HepG2 (cell line): ENCODE results near the gene NOP56. TPM values are rescaled to one million over a fixed set of nuclear protein-coding genes. Genes with fewer than 3 reads are reported as not detected.

ENCODE experiments used
- ASH2L ChIP-seq: fragments of 300-600, 200-600 bp; sonication (generic); IDR thresholded peaks from 2 replicates; pipeline ENCODE4 v1.7.0; 2017; ENCODE audit warnings: low read depth, mild to moderate bottlenecking, moderate library complexity, mixed read lengths, low read length; ENCODE audit not compliant: insufficient read length
- ELF1 ChIP-seq: sonication (generic); formaldehyde crosslinking; IDR thresholded peaks from 2 replicates; pipeline ENCODE4 v1.4.0; 2020; ENCODE audit warnings: missing genetic modification reagents
- HNF1A ChIP-seq, 2 experiments: sonication (generic) in 1 of 2; formaldehyde crosslinking in 1 of 2; IDR thresholded peaks; 2 replicates each; pipeline versions ENCODE4 v1.4.0 to v1.6.1; 2016 to 2020; ENCODE audit warnings: borderline replicate concordance in 1 of 2, low read depth in 1 of 2, mild to moderate bottlenecking in 1 of 2, missing genetic modification reagents in 1 of 2
- IKZF4 ChIP-seq: sonication (generic); formaldehyde crosslinking; IDR thresholded peaks from 2 replicates; pipeline ENCODE4 v1.5.1; 2020; ENCODE audit warnings: borderline replicate concordance, mild to moderate bottlenecking, low read depth, missing genetic modification reagents; ENCODE audit errors: not compliant biosample characterization
- NFIC ChIP-seq: IDR thresholded peaks from 2 replicates; pipeline ENCODE4 v1.6.1; 2012; ENCODE audit warnings: mild to moderate bottlenecking, low read length, inconsistent platforms
- PAF1 ChIP-seq: IDR thresholded peaks from 2 replicates; pipeline ENCODE4 v1.6.1; 2016; ENCODE audit warnings: missing genetic modification reagents, missing compliant biosample characterization
- PAX8 ChIP-seq: sonication (generic); formaldehyde crosslinking; IDR thresholded peaks from 2 replicates; pipeline ENCODE4 v1.8.0; 2022; ENCODE audit warnings: mild to moderate bottlenecking, missing genetic modification reagents, borderline replicate concordance
- POLR2AphosphoS2 ChIP-seq: IDR thresholded peaks from 2 replicates; pipeline ENCODE4 v1.6.1; 2011; ENCODE audit warnings: low read depth, low read length, improper control_type of control experiment
- SIN3A ChIP-seq: IDR thresholded peaks from 2 replicates; pipeline ENCODE4 v1.6.1; 2011; ENCODE audit warnings: low read depth, mild to moderate bottlenecking, control low read depth, low read length, borderline replicate concordance
- ZMAT3 ChIP-seq: sonication (generic); formaldehyde crosslinking; conservative IDR thresholded peaks from 2 replicates; pipeline ENCODE4 v1.7.0; 2021; ENCODE audit warnings: missing genetic modification reagents
- polyA plus RNA-seq, 8 experiments: library from polyadenylated mRNA; depleted of rRNA in 3 of 8; stranded (reverse) in 7 of 8; unstranded in 1 of 8; fragments of >200 nt; fragmentation: Illumina TruSeq in 4 of 8; extraction: Trizol in 4 of 8; gene quantifications; 2 replicates each; pipeline versions ENCODE4 v1.2.1 to v1.2.3, GENCODE V29; 2011 to 2016; ENCODE audit warnings: low read depth in 4 of 8, missing spikeins in 1 of 8, mixed read lengths in 1 of 8; ENCODE audit not compliant: insufficient read depth in 1 of 8
- total RNA-seq, 5 experiments: library from RNA; depleted of rRNA; stranded (reverse); fragments of >200 nt; fragmentation: Illumina TruSeq; extraction: Trizol; gene quantifications; 2 replicates each; pipeline ENCODE4 v1.2.3, GENCODE V29; 2016; ENCODE audit warnings: low read depth in 1 of 5
- TF ChIP-seq, protein P1 (sequence below): sonication (generic); formaldehyde crosslinking; IDR thresholded peaks from 2 replicates; pipeline ENCODE4 v1.5.1; 2020; ENCODE audit warnings: missing genetic modification reagents, mild to moderate bottlenecking, borderline replicate concordance

NOP56 gene
- total and polyA plus RNA-seq, 2 of the 13 experiments (the other 11 are each of a cell fraction or from before 2014, with no cell fraction given) = 369 to 1,116 TPM

DNA sequence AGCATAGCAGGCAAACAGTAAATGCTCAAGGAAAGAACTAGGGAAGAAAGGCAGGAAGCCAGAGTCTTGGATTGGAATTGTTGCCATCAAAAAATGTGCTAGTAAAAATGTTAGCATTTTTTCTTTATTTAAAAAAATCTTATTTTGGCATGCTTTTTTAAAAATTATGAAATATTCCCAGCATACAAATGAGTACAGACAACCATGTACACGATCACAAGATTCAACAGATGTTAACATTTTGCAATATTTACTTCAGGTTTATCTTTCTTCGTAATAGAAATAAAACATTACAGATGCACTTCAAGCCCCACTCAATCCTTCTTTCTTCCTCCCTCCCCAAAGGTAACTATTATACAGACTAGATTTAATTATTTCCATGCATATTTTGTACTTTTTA is 27.4 kb upstream of the NOP56 start (continued):
- TF ChIP-seq NFIC (no peak), ELF1 (CRISPR knock-in tag) (no peak), SIN3A (no peak), ZMAT3 (no peak), POLR2AphosphoS2 (no peak), HNF1A (IDR thresholded peaks at IDR 0.05; ENCODE audit: low read depth) (no peak), HNF1A (CRISPR knock-in tag; IDR thresholded peaks at IDR 0.05; ENCODE audit: borderline replicate concordance) (no peak), IKZF4 (CRISPR knock-in tag) (no peak), PAX8 (no peak), ASH2L (no peak), PAF1 (CRISPR knock-in tag) (no peak)
- TF ChIP-seq, protein P1, sequence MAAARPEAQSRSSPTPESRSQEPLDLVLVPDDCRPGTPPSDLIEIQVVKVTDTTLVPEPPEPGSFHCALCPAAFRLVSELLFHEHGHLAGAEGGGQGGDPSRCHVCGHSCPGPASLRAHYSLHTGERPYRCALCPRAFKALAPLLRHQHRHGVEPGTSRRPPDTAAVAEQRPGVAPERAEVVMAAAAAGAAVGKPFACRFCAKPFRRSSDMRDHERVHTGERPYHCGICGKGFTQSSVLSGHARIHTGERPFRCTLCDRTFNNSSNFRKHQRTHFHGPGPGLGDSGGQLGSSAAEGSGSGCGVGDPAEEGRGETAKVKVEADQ (CRISPR knock-in tag) = no peak
